ENCODE data around the gene HS6ST3.

HS6ST3 gene

DNA sequence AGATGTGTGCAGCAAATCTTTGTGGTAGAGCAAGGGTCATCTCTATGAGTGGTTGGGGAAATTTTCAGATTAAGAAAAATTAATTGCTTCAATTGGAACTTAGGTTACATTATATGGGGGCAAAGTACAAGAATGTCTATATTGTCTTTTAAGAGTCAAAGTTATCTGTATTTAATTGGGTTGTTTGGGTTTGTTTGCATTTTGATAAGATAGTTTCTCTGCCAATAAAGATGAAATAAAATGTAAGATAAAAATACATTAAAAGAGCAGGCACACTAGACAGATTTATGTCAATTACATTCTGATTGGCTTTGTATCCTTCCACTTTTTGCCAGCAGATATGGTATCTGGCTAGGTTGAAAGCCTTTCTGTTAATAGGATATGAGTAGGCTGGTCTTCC, 587.1 kb downstream of the HS6ST3 start:
- no peak for DNase-seq

DNA sequence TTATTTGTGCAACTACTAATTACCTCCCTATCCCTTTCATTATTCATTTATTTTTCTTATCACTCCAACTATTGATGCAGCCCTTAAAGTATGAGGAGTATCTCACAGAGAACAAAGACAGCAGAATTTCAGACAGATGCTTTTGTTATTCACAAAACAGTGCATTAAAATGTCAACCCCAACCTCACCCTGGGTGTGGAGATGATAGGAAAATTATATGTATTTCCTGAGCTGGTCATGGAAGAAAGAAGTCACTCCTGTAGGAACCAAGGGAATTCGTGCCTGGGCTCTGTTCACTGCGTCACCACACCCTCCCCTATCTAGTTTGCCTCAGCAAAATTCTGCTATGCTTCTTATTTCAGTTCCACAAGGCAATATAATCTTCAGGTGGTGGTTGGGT, 588.9 kb downstream of the HS6ST3 start:
- DNase-seq: no peak

DNA sequence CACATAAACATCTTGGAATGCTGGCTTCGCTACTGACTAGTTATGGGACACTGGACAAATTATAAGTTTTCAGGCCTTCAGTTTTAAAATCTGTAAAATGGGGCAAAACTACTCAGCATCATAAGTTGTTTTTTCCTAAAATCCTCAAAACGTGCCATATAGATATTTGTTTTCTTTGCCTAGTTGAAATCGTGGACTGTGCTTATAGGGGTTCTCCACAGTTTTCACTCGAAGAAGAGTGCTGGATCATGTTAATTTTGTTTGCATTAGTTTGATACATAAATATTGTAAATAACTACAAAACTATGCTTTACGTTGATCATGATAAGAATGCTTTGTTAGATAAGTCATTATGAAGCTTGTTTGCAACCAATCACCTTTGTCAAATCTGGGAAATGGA, 591.0 kb downstream of the HS6ST3 start:
- DNase-seq: no peak

DNA sequence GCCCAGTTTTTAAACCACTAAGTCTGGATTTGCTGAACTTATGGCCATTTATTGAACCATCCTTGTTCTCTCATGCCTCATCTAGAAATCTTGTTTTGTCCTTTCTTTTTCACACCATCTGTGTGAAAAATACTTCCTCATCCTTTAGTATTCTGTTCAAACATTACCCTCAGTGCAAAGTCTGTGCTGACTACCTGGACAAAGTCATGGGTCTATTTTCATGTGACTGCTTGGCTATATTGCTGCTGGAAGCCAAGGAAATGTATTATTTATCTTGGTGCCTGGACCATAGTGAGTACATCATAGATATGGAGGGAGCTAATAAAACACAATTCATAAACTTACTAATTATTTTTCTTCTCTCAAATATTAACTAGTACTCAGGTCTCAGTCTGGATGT, 591.9 kb downstream of the HS6ST3 start:
- no peak for DNase-seq

DNA sequence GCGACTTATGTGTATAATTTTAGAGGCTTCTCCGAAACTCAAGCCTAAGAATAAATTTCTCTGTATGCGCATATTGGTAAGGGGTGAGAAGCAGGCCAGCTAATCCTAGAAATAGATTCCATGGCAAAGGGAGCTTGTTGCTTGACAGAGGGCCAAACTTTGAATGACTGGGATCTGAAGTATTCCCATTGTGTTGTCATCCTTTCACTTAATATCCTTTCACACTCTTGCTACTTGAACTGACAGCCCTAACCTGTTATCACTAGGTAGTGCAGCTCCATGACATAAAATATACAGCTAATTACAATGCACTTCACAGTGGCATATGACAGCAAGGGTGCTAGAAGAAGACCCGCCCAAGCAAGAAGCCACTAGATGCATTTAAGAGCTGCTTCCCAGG, 594.6 kb downstream of the HS6ST3 start:
- DNase-seq: no peak

DNA sequence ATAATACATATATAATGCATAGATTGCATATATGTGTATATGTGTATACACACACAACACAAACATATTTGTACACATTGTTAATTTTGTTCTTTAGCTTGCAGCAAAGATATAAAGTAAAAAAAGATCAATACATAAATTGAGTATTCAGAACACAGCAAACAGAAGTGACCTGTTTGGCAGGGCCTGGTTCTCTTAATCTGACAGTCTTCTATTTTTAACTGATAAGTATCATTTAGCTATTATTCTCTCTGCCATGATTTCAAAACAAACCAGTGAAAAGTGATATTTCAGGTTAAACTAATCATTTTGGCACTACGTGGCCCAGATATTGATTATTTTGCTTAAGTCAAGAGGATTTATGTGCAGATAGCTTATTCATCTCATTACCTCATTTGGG, 595.0 kb downstream of the HS6ST3 start:
- DNase-seq: no peak

DNA sequence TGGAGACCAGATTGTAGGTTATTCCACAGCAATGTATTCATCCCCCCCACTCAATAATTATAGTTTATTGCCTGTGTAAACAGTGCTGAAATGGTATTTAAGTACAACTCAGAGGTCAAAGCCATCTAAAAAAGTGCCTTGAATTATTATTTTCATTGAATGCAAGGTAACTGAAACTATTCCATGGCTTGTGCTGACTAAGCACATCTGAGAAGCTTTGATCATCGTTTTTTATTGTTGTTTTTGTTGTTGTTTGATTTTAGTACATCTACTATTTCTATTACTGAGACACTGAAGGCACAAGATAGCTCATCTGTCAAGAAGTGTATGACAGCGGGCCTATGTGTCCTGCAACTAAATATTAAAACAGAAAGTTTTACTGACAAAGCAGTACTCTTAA, 596.4 kb downstream of the HS6ST3 start:
- DNase-seq: no peak

DNA sequence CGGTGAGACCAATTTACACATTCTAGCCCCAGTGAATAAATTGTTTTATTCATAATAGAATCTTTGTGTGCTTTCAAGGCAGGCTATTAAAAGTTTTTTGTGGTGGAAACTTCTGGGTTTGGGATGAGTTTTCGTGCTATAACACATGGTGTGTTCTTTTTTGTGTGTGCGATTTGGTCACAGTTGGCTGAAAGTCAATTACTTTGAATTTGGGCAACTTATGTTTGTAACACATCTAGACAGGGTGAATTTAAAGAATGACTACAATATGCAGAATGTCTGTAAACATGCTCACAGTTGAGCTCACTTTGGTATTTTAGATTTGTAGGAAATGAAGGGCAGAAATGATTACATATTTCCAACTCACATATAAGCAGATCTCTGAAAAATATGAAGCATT, 597.3 kb downstream of the HS6ST3 start:
- no peak for DNase-seq

DNA sequence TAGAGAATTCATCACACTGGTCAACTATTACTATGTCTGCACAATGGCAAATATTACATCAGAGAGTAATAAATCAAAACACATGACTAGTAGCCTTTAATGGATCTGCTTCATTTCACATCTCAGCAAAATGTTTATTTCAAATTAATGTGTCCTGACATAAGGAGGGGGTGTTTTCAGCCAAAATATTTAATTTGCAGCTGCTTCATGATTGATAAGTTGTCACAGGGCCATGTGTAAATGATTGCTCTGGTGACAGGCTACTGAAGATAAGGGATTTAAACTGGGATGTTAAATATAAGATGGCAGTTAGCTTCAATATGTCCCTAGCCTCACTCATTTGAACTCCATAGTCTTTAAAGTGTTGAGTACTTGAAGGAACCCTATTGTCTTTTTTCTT, 601.1 kb downstream of the HS6ST3 start:
- no peak for DNase-seq

DNA sequence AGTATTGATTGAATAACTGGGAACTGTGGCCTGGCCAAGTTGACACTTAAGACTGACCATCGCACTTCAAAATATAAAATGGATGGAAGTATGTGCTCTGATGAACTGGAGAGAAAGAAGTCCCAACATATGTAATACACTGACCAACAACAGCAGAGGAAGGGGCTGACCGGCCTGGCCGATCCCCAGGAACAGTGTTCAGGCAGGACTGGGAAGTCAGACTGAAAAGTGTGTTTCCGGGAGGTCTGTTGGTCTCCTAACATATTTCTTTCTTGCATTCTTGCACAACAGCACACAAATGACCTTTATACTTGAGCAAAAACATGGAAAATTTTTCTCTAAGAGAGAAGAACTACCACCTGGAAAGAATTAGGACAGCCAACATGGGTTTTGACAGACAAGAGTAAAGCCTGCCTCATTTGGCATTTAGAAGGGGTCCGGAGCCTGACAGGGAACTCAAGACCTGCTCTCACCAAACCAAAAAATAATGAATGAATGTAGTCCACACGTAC, 606.5 kb downstream of the HS6ST3 start:
- DNase-seq: no peak

DNA sequence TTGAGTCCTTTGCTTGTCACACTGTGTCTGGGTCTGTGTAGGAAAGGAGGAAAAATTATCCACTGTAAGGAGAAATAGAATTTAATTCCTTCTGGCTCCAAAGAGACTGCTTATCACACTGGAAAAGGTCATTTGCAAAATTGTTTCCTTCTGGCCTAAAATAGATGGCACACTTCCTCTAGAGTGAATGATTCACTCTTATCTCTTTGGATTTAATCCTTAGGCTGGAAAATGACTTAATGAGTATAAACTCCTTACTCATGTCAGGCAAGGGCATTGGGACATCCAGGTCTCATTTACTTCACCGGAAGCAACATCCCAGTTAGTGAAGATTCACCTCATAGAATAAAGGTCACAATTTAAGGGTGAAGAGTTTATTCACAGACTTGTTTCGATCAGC, 610.8 kb downstream of the HS6ST3 start:
- no peak for DNase-seq

DNA sequence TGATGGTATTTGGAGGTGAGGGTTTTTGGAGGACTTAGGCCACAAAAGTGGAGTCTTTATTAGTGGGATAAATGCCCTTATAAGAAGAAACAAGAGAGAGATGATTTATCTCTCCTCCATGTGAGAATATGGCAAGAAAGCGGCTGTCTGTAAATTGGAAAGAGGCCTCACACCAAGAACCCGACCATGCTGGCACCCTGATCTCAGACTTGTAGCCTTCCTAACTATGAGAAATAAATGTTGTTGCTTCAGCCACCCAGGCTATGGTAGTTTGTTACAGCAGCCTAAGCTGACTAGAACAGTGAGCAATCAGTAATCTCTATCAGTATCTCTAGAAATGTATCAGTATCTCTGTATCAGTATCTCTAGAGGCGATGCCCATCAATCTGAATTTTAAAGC, 617.2 kb downstream of the HS6ST3 start:
- no peak for DNase-seq

DNA sequence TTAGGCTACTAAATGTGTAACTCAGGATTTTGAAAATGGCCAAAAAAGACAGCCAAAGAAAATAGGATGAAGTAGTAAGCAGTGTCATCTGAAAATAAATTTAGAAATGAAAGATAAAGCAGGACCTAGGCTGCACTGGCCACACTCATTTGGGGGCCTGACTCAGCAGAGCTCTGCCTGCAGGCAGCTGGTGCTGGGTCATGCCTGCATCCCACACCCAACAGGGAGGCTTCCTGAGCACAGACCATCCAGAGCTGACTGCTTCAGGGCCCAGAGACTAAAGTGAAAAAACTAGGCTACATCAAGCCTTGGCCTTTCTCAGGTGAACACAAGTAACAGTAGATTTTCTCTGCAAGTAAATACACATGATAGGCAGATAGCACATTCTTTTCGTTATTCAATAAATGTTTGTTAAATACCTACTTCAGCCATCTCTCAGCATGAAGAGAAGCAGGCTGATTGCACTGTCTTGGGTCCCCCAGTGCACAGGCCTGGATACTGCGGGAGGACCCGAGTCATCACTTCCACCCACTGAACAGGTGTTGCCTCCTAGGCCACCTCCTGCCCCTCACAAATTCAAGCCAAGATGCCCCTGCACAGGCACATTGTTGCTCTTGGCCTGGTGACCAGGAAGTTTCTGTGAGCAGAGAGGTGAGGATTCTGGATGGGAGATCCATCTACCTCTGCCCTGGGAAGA, 620.4 kb downstream of the HS6ST3 start:
- no peak for DNase-seq

DNA sequence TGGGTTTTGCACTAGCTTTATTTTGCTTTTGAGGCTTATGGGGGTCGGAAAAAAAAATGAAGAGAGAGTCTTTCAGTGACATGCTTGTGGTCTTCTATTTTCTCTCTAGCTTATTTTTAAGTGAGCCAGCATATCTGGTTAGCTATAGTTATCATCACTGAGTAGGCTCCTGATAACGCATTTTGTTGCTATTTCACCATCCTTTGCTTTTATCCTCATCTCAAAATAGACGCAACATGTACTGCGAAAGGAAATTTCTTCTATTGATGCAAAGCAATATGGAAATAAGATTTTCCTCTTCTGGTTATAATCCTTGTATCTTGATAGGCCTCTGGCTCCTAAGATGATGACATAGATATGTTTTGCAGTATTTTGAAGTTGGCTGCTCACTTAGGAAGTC, 630.5 kb downstream of the HS6ST3 start:
- DNase-seq: no peak

DNA sequence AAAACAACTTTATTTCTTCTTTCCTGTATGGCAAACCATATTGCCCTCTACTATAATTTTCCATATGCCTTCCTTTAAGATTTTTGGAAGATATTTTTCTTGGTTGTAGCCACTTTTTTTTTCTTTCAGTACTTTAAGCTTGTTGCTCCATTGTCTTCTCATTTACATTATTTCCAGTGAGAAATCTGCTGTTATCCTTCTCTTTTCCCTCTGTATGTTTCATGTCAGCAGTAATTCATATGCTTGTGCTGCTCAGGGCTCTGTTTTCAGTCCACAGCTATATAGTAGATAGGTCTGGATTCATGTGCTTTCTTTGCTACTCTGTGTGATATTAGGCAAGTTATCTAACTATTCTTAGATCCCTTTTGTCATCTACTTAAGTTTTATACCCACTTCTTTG, 636.7 kb downstream of the HS6ST3 start:
- DNase-seq: no peak

DNA sequence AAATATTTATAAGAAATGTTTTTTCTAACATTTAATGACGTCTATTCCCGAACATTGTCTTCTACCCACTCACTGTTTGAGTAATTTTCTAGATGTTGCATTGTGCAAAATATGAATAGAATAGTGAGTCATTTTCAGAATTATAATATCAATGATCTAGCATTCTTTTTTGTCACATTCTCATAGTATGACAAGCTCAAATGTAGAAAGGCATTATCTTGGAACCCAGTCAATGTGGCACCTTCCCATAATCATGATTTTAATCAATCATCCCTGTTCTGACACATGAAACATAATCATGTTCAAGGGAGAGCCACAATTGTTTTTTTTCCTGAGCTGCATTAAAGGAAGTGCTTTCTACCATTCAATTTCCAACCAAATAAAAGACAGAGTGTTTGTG, 638.6 kb downstream of the HS6ST3 start:
- DNase-seq: no peak

DNA sequence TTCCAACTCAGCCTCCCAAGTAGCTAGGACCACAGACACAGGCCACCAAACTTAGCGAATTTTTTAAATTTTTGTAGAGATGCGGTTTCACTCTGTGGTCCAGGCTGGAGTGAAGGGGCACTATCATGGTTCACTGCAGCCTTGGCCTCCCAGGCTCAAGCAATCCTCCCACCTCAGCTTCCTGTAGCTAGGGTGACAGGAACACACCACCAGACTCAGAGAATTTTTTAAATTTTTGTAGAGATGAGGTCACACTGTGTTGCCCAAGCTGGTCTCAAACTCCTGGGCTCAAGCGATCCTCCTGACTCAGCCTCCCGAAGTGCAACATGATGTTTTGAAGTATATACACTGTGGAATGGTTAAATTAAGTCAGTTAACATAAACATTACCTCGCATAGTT, 640.8 kb downstream of the HS6ST3 start:
- no peak for DNase-seq

DNA sequence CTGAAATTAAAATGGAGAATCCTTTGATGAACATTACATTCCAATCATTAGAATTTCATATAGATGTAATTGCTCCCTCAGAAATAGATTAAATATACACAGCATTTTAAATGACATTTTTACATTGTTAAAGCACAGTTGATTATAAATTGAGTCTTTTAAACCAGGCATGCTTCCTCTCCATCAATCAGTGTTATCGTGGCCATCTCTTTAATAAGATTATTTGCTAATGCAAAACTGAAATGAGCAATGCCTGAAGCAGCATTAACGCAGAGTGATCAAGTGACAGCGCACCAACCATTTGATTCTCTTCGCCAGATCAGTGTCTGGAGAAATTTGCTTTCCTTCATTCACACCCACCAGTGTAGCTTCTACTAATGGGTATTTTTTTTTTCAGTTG, 644.6 kb downstream of the HS6ST3 start:
- no peak for DNase-seq

DNA sequence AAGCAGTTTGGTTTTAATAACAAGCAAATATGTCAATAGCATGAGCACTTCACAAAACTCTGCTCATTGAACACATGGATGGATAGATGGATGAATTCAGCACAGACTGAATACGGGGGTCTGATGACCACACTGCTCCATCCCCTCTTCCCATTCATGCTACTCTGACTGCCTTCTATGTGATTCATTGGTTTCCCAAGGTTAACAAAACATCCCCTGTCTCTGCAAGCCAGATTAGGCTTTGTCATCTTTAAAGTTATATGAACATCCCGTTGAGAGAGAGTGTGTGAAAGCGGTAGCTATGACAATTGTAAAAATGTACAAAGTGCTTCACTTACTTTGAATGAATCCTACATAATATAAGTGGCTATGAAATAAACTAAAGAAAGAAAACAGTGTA, 651.9 kb downstream of the HS6ST3 start:
- no peak for DNase-seq

DNA sequence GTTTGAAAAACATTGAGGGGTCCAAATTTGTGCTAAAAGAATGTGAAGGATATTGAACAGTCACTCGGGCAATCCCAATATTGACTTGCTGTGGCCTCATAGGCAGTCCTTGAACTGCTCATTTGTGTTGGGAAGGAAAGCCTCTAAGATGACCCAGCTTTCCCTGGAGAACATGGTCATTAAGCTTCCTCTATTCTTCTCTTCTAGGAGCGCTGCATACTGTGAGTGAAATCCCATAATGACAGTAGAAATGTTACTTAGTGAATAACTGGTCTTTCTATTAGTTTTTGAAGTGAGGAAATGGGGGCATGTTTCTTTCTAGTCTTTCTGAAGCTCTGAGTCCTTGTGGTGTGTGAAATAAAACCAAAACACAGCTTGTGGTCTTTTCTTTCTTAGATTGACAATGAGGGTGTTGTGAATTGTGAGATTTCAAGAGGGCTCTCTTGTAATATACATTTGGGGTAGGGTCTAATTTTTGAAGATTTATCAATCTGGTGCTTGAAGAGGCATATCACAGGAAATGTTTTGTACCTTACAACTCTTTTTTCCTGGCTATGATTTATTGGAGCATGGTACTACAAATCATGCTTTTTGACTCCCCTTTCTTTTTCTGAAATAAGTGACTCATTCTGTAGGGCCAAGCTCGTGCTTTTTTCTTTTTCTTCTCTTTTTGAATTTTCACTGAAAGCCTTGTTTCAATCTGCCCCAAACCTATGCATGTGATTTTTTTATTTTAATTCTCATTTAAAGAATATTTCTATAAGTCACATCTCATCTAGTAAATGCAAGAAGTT, 653.6 kb downstream of the HS6ST3 start:
- no peak for DNase-seq

DNA sequence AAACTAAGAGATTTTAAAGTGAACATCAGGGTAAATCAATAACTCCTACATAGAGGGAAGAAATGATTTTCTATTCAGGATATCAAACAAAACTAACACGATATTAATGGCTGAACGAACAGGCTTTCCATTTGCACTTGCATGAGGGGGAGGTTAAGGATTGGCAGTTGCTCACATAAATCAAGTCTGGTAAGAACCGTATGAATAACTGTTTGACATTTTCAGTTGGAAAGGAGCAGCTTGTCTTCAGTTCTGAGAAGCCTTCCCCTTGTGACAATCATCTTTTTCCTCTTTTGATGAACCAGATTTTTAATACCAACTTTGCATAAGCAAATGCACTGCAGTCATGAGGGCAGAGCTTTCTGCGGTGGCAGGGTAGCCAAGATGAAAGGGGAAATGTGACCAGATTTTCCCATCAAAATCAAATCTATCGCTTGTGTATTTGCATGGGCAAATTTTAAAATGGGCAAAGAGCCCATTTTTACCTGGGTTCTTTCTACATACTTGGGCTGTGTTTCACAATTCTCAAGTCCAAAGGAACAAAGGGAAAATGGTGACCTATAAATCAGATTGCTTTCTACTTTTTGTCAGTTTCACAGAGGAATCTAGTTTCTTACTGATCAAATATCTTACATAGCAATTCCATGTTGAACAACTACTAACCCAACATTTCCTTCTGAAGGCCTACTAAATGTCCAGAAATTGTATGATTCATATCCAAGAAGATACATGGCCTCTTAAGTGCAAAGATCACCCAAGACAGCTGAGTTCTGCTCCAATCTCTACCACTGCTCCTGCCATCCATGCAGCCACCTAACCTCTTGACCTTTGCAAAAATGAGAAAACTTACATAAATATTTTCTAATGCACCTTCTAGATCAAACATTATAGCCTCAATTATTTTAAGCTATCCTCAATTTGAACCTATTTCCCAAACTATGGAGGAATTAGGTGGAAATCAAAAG, 654.7 kb downstream of the HS6ST3 start:
- no peak for DNase-seq

DNA sequence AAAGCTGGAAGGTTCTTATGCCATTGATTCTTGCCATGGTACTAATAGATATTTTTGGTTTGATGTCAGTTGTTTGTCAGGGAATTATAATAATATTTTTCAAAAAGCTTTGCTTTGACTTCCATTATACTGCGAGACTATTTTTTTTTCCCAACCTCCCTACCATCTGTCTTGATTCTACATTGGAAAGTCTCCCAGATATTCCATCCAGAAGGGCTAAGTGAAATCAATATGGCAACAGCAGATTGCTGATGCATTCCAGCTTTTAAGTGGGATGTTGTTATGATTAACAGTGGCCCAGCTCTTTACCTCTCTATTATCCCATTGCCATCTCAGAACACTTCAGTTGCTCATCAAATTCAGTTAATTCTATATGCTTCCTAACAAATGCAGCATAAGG, 657.0 kb downstream of the HS6ST3 start:
- no peak for DNase-seq

DNA sequence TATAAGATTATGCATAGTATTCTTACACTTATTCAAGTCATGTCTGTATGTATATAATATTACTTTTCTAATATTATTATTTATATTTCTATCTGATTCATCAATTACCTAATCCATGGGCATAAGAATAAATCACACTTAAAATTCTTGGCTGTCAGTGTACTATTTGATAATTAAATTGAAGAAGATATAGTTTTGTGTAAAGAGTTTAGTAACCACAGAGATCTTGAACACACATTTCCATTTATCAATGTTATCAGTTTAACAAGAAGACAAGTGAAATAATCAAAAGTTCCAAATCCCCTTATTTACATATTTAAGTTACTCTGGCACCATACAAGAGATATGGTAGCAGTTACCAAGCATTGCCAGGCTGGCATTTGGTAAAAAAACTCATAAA, 659.9 kb downstream of the HS6ST3 start:
- no peak for DNase-seq

All from CD4-positive, alpha-beta T cell treated with Interleukin-10 for 1 hour (primary cell).